Heart right ventricle (tissue), 16 donors: Measurements from ENCODE around the gene C14orf119. TPM values are rescaled to one million over a fixed set of nuclear protein-coding genes. Genes with fewer than 3 reads are reported as not detected.

Source experiments
- ATAC-seq, 8 donors: fragments of 200-7000 bp; cut with Tn5 transposase; one replicate each; pipeline ENCODE4 v1.9.1; 2020; ENCODE audit warnings: mild to moderate bottlenecking in 8 of 8, moderate library complexity in 8 of 8, moderate number of reproducible peaks in 1 of 8
- DNase-seq, 2 donors: peaks; one replicate each; pipeline ENCODE4 v3.0.0-alpha.2; 2020
- H3K27ac ChIP-seq, 10 donors: fragments of 200-600 bp; sonication (generic) in 2 of 10; one replicate each; pipeline versions ENCODE4 v1.5.0 to v1.8.0; 2020 to 2022; ENCODE audit warnings: mild to moderate bottlenecking in 3 of 10
- H3K27me3 ChIP-seq, 7 donors: fragments of 200-600 bp; one replicate each; pipeline ENCODE4 v1.8.0; 2021 to 2022; ENCODE audit warnings: mild to moderate bottlenecking in 2 of 7
- H3K36me3 ChIP-seq, 9 donors: fragments of 200-600 bp; sonication (generic) in 1 of 9; one replicate each; pipeline versions ENCODE4 v1.5.0 to v1.8.0; 2020 to 2022; ENCODE audit warnings: mild to moderate bottlenecking in 2 of 9
- H3K4me1 ChIP-seq, 9 donors: fragments of 200-600 bp; sonication (generic) in 1 of 9; one replicate each; pipeline versions ENCODE4 v1.5.0 to v1.8.0; 2020 to 2022; ENCODE audit warnings: mild to moderate bottlenecking in 4 of 9
- H3K4me3 ChIP-seq, 10 donors: fragments of 200-600 bp; sonication (generic) in 2 of 10; one replicate each; pipeline versions ENCODE4 v1.5.0 to v1.8.0; 2020 to 2022; ENCODE audit warnings: mild to moderate bottlenecking in 7 of 10, moderate library complexity in 2 of 10
- H3K9me3 ChIP-seq, 11 donors: fragments of 200-600 bp in 10 of 11; sonication (generic) in 2 of 11; one replicate each; pipeline versions ENCODE4 v1.5.0 to v1.8.0; 2013 to 2022; ENCODE audit warnings: mild to moderate bottlenecking in 2 of 11, control low read depth in 1 of 11, moderate library complexity in 1 of 11
- WGBS, 2 donors: extraction: QIAGEN DNeasy Blood & Tissue Kit; methylation state at CpG; one replicate each; pipeline ENCODE4 v1.1.7; 2013; ENCODE audit warnings: inconsistent platforms in 1 of 2; 5-methylcytosine and 5-hydroxymethylcytosine counted together
- intact Hi-C, 10 donors: fragments of 100-400 bp; cut with DNase I; formaldehyde crosslinking; loops; one replicate each; pipeline versions ENCODE4 v1.11.1 to v1.14.2; 2022
- polyA plus RNA-seq, 2 donors: library from polyadenylated mRNA; stranded (reverse); fragments of 200-250 nt; gene quantifications; one replicate each; pipeline ENCODE4 v1.2.3, GENCODE V29; 2013
- total RNA-seq, 10 donors: library from RNA; stranded (reverse); fragmentation: NEBNext Ultra II Directional in 3 of 10; extraction: Animal tissue kit (Norgen Biotek cat#: 25700) in 3 of 10; gene quantifications; one replicate each; pipeline versions ENCODE4 v1.2.1 to v1.2.4, GENCODE V29; 2021 to 2023
- TF ChIP-seq, protein P1 (sequence below), 9 donors: fragments of 200-600 bp; sonication (generic) in 2 of 9; IDR thresholded peaks; one replicate each; pipeline versions ENCODE4 v1.5.0 to v1.8.0; 2021 to 2022; ENCODE audit warnings: antibody characterized with exemption in 9 of 9, mild to moderate bottlenecking in 5 of 9, moderate library complexity in 1 of 9
- donor health status: Arrhythmogenic right ventricular cardiomyopathy.
- donor health status: ischemic (EF 13 %, LVEDD 7.1; RV severe dilation, severe dysfunction).
- donor health status: healthy with polysubstance abuse.
- donor health status: DM: no; HTN: yes; CAD: no.
- donor health status: DM: no; HTN: no; CAD: no.
- donor health status: ischemic (EF 25% LVEDD 6.9; RV normal size, moderate dysfunction).
- donor health status: ischemic (EF 25% LVEDD 5.7; RV mildly dilated, moderate dysfunction).
- donor health status: healthy.
- donor health status: DM: yes; HTN: yes; CAD: no.
- donor health status: Ischemic cardiomyopathy.
- donor health status: ischemic (EF 35%, LVEDD 5.7; RV mildly dilated, moderate dysfunction).
- donor health status: nonischemic (EF 11% LVEDD 7.7; RV severe dilation, severe dysfunction).
- donor health status: DM: yes; HTN: yes; CAD: no.
- donor health status: PGD.
- donor health status: ischemic (EF 29% LVEDD 5.4; RV normal size, mild dysfunction).
- donor health status: nonischemic (EF 23%, LVEDD 6.1; RV moderate dilation, normal function).

The C14orf119 gene
- total and polyA plus RNA-seq, 12 donors, result 9.8 to 43.3 (median 28.4) TPM

DNA sequence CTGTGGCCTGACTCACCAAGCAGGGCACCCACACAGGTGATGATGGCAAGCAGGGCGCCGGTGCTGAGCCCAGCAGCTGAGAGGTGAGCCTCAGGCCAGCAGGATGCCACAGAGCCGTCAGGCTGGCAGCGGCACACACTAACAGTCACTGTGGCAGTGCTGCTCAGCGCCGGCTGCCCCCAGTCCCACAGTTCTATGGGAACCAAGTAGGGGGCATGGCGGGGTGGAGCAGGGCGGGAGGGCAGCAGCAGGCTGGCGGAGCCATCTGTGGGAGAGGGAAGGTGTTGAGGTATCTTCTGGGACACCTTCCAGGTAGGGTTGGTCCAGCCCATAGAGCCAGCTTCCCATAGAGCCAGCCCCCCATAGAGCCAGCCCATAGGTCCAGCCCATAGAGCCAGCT lies 46.3 kb upstream of the C14orf119 start:
- ATAC-seq, result no peak
- Histone ChIP-seq H3K4me3 (no peak overlapping the region), H3K27me3 (no peaks in the 10 kb centered on the region), H3K4me1 (peaks cover 2 to 33% (median 18%) of the 10 kb centered on the region in 9 donors), H3K9me3 (no peaks in the 10 kb centered on the region), H3K36me3 (no peaks in the 10 kb centered on the region), H3K27ac (no peak overlapping the region)
- DNase-seq, result no peak
- TF ChIP-seq, protein P1, sequence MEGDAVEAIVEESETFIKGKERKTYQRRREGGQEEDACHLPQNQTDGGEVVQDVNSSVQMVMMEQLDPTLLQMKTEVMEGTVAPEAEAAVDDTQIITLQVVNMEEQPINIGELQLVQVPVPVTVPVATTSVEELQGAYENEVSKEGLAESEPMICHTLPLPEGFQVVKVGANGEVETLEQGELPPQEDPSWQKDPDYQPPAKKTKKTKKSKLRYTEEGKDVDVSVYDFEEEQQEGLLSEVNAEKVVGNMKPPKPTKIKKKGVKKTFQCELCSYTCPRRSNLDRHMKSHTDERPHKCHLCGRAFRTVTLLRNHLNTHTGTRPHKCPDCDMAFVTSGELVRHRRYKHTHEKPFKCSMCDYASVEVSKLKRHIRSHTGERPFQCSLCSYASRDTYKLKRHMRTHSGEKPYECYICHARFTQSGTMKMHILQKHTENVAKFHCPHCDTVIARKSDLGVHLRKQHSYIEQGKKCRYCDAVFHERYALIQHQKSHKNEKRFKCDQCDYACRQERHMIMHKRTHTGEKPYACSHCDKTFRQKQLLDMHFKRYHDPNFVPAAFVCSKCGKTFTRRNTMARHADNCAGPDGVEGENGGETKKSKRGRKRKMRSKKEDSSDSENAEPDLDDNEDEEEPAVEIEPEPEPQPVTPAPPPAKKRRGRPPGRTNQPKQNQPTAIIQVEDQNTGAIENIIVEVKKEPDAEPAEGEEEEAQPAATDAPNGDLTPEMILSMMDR (IDR thresholded peaks at IDR 0.05), result no peak
- intact Hi-C loops, result no loop called here
- 99% methylated on average over 9 of the region's 9 CpGs for WGBS, 2 donors

DNA sequence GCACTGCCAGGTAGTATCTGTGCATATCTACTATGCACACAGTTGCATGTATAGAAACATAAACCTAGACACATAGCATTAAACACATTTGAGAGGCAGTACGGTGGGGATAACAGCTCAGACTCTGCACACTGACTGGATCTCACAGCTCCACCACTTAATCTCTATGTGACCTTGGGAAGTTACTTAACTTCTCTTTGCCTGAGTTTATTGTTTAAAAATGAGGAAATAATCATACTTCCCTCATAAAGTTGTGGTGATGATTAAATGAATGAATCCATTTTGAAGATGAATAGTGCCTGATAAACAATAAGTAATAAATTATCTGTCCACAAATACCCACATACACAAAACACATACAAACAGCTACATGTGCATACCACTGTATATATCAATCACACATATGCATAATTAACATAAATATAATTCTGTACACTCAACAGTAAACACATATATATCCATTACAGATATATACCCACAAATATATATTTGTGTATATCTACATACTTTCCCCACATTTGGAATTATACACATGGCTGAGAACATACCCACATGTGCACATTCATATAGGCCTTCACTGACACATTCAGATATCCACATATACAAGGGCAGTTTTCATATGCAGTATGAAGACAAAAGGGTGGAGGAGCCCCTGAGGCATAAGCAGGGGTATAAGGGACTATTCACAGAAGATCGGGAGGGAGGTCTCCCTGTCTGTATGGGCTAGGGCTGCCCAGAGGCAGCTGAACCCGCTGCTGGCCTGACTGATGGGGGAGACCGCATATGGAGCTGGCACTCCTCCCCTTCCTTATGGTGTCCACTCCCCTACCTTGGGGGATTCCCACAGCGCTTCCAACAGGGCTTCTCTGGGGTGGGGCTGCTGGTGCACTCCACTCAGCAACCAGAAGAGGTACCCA lies 43.9 kb upstream of the C14orf119 start:
- Histone ChIP-seq H3K9me3 (no peaks in the 10 kb centered on the region), H3K36me3 (no peaks in the 10 kb centered on the region), H3K4me3 (no peak overlapping the region), H3K27ac (no peak overlapping the region), H3K27me3 (no peaks in the 10 kb centered on the region), H3K4me1 (peaks cover 2 to 26% (median 14%) of the 10 kb centered on the region in 9 donors)
- TF ChIP-seq, protein P1 (IDR thresholded peaks at IDR 0.05), result no peak
- DNase-seq (no peak), ATAC-seq (no peak)
- intact Hi-C loops, result loop anchor here in 3 of 10 donors (2.0 to 10.0 kb wide), 3 partner anchors 54 to 497 kb away; no protein-coding TSS in a partner anchor
- 76 to 79% methylated on average over 5 of the region's 5 CpGs for WGBS, 2 donors

DNA sequence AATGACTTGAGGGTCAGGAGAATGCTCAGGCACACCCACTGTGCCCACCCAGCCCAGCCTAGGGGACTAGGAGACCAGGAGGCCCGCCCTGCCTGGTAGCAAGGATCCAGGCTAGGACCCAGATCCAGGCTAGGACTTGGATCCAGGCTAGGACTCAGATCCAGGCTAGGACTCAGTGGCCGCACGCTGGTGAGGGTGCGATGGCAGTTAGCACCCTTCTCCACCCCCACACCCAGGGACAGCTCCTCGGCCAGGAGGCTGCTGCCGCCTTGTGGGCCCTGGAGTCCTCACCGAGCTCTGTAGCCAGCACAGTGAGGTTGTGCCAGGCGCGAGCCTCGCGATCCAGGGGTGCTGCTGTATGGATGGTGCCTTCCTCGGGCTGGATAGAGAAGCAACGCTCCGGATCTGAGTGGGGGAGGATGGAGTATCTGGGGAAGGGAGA lies 43.1 kb upstream of the C14orf119 start:
- Histone ChIP-seq H3K36me3 (no peaks in the 10 kb centered on the region), H3K27ac (no peak overlapping the region), H3K27me3 (no peaks in the 10 kb centered on the region), H3K4me1 (peaks cover under 1 to 26% (median 18%) of the 10 kb centered on the region in 9 donors), H3K9me3 (no peaks in the 10 kb centered on the region), H3K4me3 (no peak overlapping the region)
- ATAC-seq, result peak in 5 of 8 donors; percentile 31 to 56 (median 41)
- no peak for DNase-seq
- intact Hi-C loops, result loop anchor here in 3 of 10 donors (2.0 to 10.0 kb wide), 3 partner anchors 55 to 497 kb away; no protein-coding TSS in a partner anchor
- 53 to 62% methylated on average over 14 of the region's 14 CpGs for WGBS, 2 donors
- TF ChIP-seq, protein P1 (IDR thresholded peaks at IDR 0.05), result peak in 7 of 9 donors; percentile 16 to 47 (median 33)

DNA sequence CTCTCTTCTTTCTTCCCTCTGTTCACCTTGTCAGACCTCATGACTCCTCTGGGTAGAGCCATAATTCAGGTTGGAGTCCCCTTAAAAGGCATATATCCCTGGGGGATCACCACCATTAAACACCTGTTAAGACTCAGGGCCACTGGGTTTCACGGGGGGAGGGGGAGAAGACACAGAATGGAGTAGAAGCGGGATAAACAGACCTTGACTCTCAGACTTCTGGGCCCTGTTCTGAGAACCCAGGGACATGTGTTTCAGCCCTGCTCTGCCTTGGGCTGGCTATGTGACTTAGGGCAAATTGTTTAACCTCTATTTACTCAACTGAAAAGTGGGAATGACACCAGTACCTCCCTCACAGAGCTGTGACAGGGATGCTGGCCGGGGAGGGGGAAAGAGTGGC lies 42.6 kb upstream of the C14orf119 start:
- Histone ChIP-seq H3K27ac (no peak overlapping the region), H3K27me3 (no peaks in the 10 kb centered on the region), H3K36me3 (no peaks in the 10 kb centered on the region), H3K4me3 (no peak overlapping the region), H3K4me1 (peaks cover 0 to 22% (median 18%) of the 10 kb centered on the region in 9 donors), H3K9me3 (no peaks in the 10 kb centered on the region)
- no peak for DNase-seq
- WGBS, 2 donors, result 77 to 89% methylated on average over 3 of the region's 3 CpGs
- no peak for ATAC-seq
- intact Hi-C loops, result loop anchor here in 3 of 10 donors (2.0 to 10.0 kb wide), 3 partner anchors 55 to 498 kb away; no protein-coding TSS in a partner anchor
- TF ChIP-seq, protein P1 (IDR thresholded peaks at IDR 0.05), result no peak
